DOHH2 (cell line): ENCODE measurements around the gene LTV1.

Experiments
- H3F3A ChIP-seq: fragments of 200-600 bp; sonication (generic), shearing (Covaris generic); 2 replicates; pipeline ENCODE4 v1.6.0; 2016; ENCODE audit warnings: antibody characterized with exemption, mild to moderate bottlenecking; ENCODE audit not compliant: control insufficient read depth, insufficient read depth
- H3K27ac ChIP-seq: fragments of 200-600 bp; sonication (generic); 2 replicates; pipeline ENCODE4 v1.5.1; 2014; ENCODE audit warnings: low read depth, mild to moderate bottlenecking, low read length, moderate library complexity
- H3K27me3 ChIP-seq: fragments of 200-600 bp; sonication (generic); 2 replicates; pipeline ENCODE4 v1.6.1; 2014; ENCODE audit warnings: mild to moderate bottlenecking, low read length, mixed read lengths; ENCODE audit not compliant: control insufficient read depth
- H3K36me3 ChIP-seq: fragments of 200-600 bp; sonication (generic); 2 replicates; pipeline ENCODE4 v1.6.1; 2014; ENCODE audit warnings: mild to moderate bottlenecking, low read length, moderate library complexity, mixed read lengths; ENCODE audit not compliant: control insufficient read depth
- H3K4me1 ChIP-seq: fragments of 200-600 bp; sonication (generic); 2 replicates; pipeline ENCODE4 v1.6.1; 2014; ENCODE audit warnings: mild to moderate bottlenecking, low read length, mixed read lengths; ENCODE audit not compliant: control insufficient read depth
- H3K4me2 ChIP-seq: fragments of 200-600 bp; sonication (generic); 2 replicates; pipeline ENCODE4 v1.6.0; 2014; ENCODE audit warnings: mild to moderate bottlenecking, low read length, moderate library complexity
- H3K4me3 ChIP-seq: fragments of 200-600 bp; sonication (generic); 2 replicates; pipeline ENCODE4 v1.5.1; 2014; ENCODE audit warnings: mild to moderate bottlenecking, low read length, mixed read lengths
- H3K79me2 ChIP-seq: fragments of 200-600 bp; sonication (generic); 2 replicates; pipeline ENCODE4 v1.6.1; 2014; ENCODE audit warnings: mild to moderate bottlenecking, low read length, mixed read lengths; ENCODE audit not compliant: control insufficient read depth
- H3K9me2 ChIP-seq: fragments of 200-600 bp; sonication (generic); replicated peaks from 2 replicates; pipeline ENCODE4 v1.6.1; 2014; ENCODE audit warnings: mild to moderate bottlenecking, low read length, mixed read lengths; ENCODE audit not compliant: control insufficient read depth
- H3K9me3 ChIP-seq: fragments of 200-600 bp; sonication (generic); 2 replicates; pipeline ENCODE4 v1.6.1; 2014; ENCODE audit warnings: antibody characterized with exemption, low read length, mixed read lengths; ENCODE audit not compliant: control insufficient read depth, insufficient read depth
- H4K20me1 ChIP-seq: fragments of 200-600 bp; sonication (generic); 2 replicates; pipeline ENCODE4 v1.6.0; 2014; ENCODE audit warnings: low read depth, mild to moderate bottlenecking, antibody characterized with exemption, low read length, moderate library complexity; ENCODE audit not compliant: control insufficient read depth, insufficient read depth
- EZH2phosphoT487 ChIP-seq: fragments of 200-600 bp; sonication (generic); IDR thresholded peaks from 2 replicates; pipeline ENCODE4 v1.6.1; 2017; ENCODE audit warnings: borderline replicate concordance, mild to moderate bottlenecking, antibody characterized with exemption, low read length, moderate library complexity, mixed read lengths
- TF ChIP-seq, protein P1 (sequence below): fragments of 200-600 bp; sonication (generic); IDR thresholded peaks from one replicate; pipeline ENCODE4 v1.5.1; 2014; ENCODE audit warnings: antibody characterized with exemption, mild to moderate bottlenecking, low read depth, low read length; ENCODE audit not compliant: poor library complexity, severe bottlenecking

LTV1 gene

DNA sequence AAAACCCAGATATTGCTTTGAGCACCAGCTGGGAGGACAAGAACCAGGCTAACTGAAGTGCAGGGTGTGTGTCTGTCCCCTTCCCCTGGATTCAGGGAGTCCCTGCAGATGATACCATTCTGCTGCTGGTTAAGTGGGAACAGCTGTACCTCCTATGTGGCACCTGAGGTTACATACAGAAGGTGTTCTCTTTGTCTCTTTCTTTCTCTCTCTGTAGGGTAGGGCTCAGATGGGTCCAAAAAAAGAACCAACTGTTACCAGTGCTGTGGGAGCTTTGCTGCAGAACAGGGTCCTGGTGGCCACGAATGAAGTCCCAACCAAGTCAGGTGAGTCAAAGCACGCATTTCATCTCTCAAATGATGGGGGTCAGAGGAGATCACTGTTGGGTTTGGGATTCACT lies 59.7 kb downstream of the LTV1 start:
- H3K4me3 ChIP-seq: no peak overlapping the region
- no peaks in the 10 kb centered on the region for H3K27me3 ChIP-seq
- no peaks in the 10 kb centered on the region for H3K36me3 ChIP-seq
- H3F3A ChIP-seq: no peaks in the 10 kb centered on the region
- no peaks in the 10 kb centered on the region for H3K79me2 ChIP-seq
- H3K9me3 ChIP-seq: no peaks in the 10 kb centered on the region
- H3K9me2 ChIP-seq: no peaks in the 10 kb centered on the region
- no peaks in the 10 kb centered on the region for H3K4me1 ChIP-seq
- no peak overlapping the region for H3K4me2 ChIP-seq
- H3K27ac ChIP-seq: no peak overlapping the region
- TF ChIP-seq, protein P1, sequence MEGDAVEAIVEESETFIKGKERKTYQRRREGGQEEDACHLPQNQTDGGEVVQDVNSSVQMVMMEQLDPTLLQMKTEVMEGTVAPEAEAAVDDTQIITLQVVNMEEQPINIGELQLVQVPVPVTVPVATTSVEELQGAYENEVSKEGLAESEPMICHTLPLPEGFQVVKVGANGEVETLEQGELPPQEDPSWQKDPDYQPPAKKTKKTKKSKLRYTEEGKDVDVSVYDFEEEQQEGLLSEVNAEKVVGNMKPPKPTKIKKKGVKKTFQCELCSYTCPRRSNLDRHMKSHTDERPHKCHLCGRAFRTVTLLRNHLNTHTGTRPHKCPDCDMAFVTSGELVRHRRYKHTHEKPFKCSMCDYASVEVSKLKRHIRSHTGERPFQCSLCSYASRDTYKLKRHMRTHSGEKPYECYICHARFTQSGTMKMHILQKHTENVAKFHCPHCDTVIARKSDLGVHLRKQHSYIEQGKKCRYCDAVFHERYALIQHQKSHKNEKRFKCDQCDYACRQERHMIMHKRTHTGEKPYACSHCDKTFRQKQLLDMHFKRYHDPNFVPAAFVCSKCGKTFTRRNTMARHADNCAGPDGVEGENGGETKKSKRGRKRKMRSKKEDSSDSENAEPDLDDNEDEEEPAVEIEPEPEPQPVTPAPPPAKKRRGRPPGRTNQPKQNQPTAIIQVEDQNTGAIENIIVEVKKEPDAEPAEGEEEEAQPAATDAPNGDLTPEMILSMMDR: no peak
- H4K20me1 ChIP-seq: no peaks in the 10 kb centered on the region

DNA sequence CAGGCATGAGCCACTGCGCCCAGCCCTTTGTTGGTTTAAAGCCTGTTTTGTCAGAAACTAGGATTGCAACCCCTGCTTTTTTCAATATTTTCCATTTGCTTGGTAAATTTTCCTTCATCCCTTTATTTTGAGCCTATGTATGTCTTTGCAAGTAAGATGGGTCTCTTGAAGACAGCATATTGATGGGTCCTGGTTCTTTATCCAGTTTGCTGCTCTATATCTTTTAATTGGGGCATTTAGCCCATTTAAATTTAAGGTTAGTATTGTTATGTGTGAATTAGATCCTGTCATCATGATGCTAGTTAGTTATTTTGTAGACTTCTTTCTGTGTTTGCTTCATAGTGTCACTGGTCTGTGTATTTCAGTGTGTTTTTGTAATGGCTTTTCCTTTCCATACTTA lies 67.9 kb downstream of the LTV1 start:
- no peaks in the 10 kb centered on the region for H4K20me1 ChIP-seq
- no peak overlapping the region for H3K27ac ChIP-seq
- TF ChIP-seq EZH2phosphoT487: no peak
- no peak overlapping the region for H3K4me2 ChIP-seq
- H3K36me3 ChIP-seq: no peaks in the 10 kb centered on the region
- no peaks in the 10 kb centered on the region for H3K27me3 ChIP-seq
- H3K4me1 ChIP-seq: no peaks in the 10 kb centered on the region
- H3K79me2 ChIP-seq: no peaks in the 10 kb centered on the region
- H3K4me3 ChIP-seq: no peak overlapping the region
- H3F3A ChIP-seq: no peaks in the 10 kb centered on the region
- no peaks in the 10 kb centered on the region for H3K9me2 ChIP-seq
- no peaks in the 10 kb centered on the region for H3K9me3 ChIP-seq

DNA sequence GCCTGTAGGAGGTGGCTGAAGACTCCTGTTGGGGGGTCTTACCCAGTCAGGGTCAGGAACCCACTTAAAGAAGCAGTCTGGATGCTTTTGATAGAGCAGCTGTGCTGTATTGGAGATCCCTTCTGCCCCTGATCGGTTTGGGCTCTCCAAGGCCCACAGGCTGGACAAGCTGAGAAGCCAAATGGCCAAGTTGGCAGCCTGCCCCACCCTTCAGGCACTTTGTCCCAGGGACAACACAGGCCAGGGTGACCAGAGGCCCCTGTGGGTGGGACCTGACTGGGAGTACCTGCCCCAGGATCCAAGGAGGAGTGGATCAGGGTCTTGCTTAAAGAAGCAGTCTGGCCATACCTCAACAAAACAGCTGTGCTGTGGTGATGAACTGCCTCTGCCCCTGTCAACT lies 69.5 kb downstream of the LTV1 start:
- TF ChIP-seq EZH2phosphoT487: no peak
- TF ChIP-seq, protein P1: no peak
- Histone ChIP-seq H3K79me2 (no peaks in the 10 kb centered on the region), H3K9me3 (no peaks in the 10 kb centered on the region), H3K4me2 (no peak overlapping the region), H3K9me2 (no peaks in the 10 kb centered on the region), H3K27ac (no peak overlapping the region), H3K4me3 (no peak overlapping the region), H3K4me1 (no peaks in the 10 kb centered on the region), H3K27me3 (no peaks in the 10 kb centered on the region), H4K20me1 (no peaks in the 10 kb centered on the region), H3F3A (no peaks in the 10 kb centered on the region), H3K36me3 (no peaks in the 10 kb centered on the region)
